H1 (cell line): ENCODE measurements around the gene AURKAIP1. TPM values are rescaled to one million over a fixed set of nuclear protein-coding genes. Genes with fewer than 3 reads are reported as not detected.

Source experiments
- CTCF ChIA-PET: fragments of 300-600 bp; sonication (Branson Sonifier 250); formaldehyde crosslinking; loops from one replicate; lab custom pipeline; 2021; ENCODE audit not compliant: partially characterized antibody; lab: Charles Lee
- POLR2A ChIA-PET: fragments of 300-600 bp; sonication (Branson Sonifier 250); formaldehyde crosslinking; loops from one replicate; lab custom pipeline; 2021; ENCODE audit warnings: inconsistent platforms; ENCODE audit not compliant: partially characterized antibody; lab: Charles Lee
- DNase-seq, 2 experiments: peaks; one replicate each; pipeline versions ENCODE4 v3.0.0 to v3.0.0-alpha.2; 2010 to 2022; ENCODE audit warnings: low spot score in 2 of 2, low read depth in 1 of 2, mixed read lengths in 1 of 2
- FAIRE-seq: peaks from 2 replicates; lab custom pipeline; 2011; peaks lifted over from hg19 to GRCh38; lab: Jason Lieb, UNC
- H2AFZ ChIP-seq: 2 replicates; pipeline ENCODE4 v1.8.1; 2012; ENCODE audit warnings: low read length, inconsistent platforms
- H2AK5ac ChIP-seq: 2 replicates; pipeline ENCODE4 v1.6.1; 2013; ENCODE audit warnings: low read depth, low read length
- H2BK120ac ChIP-seq: replicated peaks from 2 replicates; pipeline ENCODE3; 2013; ENCODE audit warnings: low read depth, low read length, inconsistent platforms
- H2BK12ac ChIP-seq: 2 replicates; pipeline ENCODE4 v1.6.1; 2013; ENCODE audit warnings: low read depth, low read length
- H2BK15ac ChIP-seq: 2 replicates; pipeline ENCODE4 v1.6.1; 2013; ENCODE audit warnings: low read length
- H2BK20ac ChIP-seq: 2 replicates; pipeline ENCODE4 v1.6.1; 2013; ENCODE audit warnings: low read length
- H2BK5ac ChIP-seq: 2 replicates; pipeline ENCODE4 v1.6.1; 2013; ENCODE audit warnings: low read depth, low read length
- H3K14ac ChIP-seq: 2 replicates; pipeline ENCODE4 v1.6.1; 2013; ENCODE audit warnings: inconsistent platforms; ENCODE audit not compliant: insufficient read length
- H3K18ac ChIP-seq: 2 replicates; pipeline ENCODE4 v1.6.1; 2013; ENCODE audit warnings: low read length; ENCODE audit errors: extremely low read depth
- H3K23ac ChIP-seq: 2 replicates; pipeline ENCODE4 v1.6.1; 2013; ENCODE audit warnings: inconsistent platforms; ENCODE audit not compliant: insufficient read length
- H3K23me2 ChIP-seq: 2 replicates; pipeline ENCODE4 v1.6.1; 2013; ENCODE audit warnings: low read depth, low read length
- H3K27ac ChIP-seq: 2 replicates; pipeline ENCODE4 v1.6.1; 2011; ENCODE audit warnings: low read depth, low read length, inconsistent platforms
- H3K27me3 ChIP-seq, 4 experiments: replicated peaks in 1 of 4; 1 replicate in 1 of 4; 2 replicates in 3 of 4; pipeline versions ENCODE4 v1.6.1 to v1.8.1; 2011 to 2013; ENCODE audit warnings: low read length in 3 of 4, mild to moderate bottlenecking in 3 of 4, inconsistent platforms in 2 of 4, mixed read lengths in 2 of 4, moderate library complexity in 1 of 4; ENCODE audit not compliant: control insufficient read depth in 3 of 4, insufficient read depth in 3 of 4; ENCODE audit errors: extremely low read depth in 1 of 4
- H3K36me3 ChIP-seq, 4 experiments: 2 replicates each; pipeline versions ENCODE4 v1.6.1 to v1.8.1; 2011 to 2013; ENCODE audit warnings: mild to moderate bottlenecking in 4 of 4, low read length in 3 of 4, moderate library complexity in 2 of 4, control low read depth in 1 of 4, inconsistent platforms in 1 of 4; ENCODE audit not compliant: insufficient read depth in 4 of 4, control insufficient read depth in 2 of 4
- H3K4ac ChIP-seq: replicated peaks from 2 replicates; pipeline ENCODE3; 2013; ENCODE audit warnings: low read length, low read depth, mixed read lengths, inconsistent platforms; ENCODE audit not compliant: insufficient read length
- H3K4me1 ChIP-seq, 4 experiments: replicated peaks in 1 of 4; 1 replicate in 1 of 4; 2 replicates in 3 of 4; pipeline versions ENCODE4 v1.6.1 to v1.8.1; 2011 to 2013; ENCODE audit warnings: low read length in 3 of 4, inconsistent platforms in 2 of 4, mixed read lengths in 1 of 4; ENCODE audit not compliant: insufficient read depth in 4 of 4, control insufficient read depth in 3 of 4
- H3K4me2 ChIP-seq, 2 experiments: 2 replicates each; pipeline versions ENCODE4 v1.6.1 to v1.8.1; 2011 to 2013; ENCODE audit warnings: low read depth in 2 of 2, low read length in 2 of 2, control low read depth in 1 of 2, inconsistent platforms in 1 of 2, mild to moderate bottlenecking in 1 of 2; ENCODE audit not compliant: insufficient read depth in 1 of 2
- H3K4me3 ChIP-seq, 4 experiments: fragments of 200-600, 300-600 bp in 1 of 4; sonication (generic), shearing (Covaris generic), sonication (Bioruptor Twin) in 1 of 4; 2 replicates each; pipeline versions ENCODE4 v1.5.1 to v1.8.1; 2011 to 2016; ENCODE audit warnings: low read length in 4 of 4, low read depth in 3 of 4, control low read depth in 2 of 4, inconsistent platforms in 2 of 4, mild to moderate bottlenecking in 2 of 4, mixed read lengths in 1 of 4, moderate library complexity in 1 of 4; ENCODE audit not compliant: insufficient read depth in 2 of 4; ENCODE audit errors: extremely low read depth in 1 of 4
- H3K56ac ChIP-seq: replicated peaks from 2 replicates; pipeline ENCODE3; 2013; ENCODE audit warnings: low read depth, mild to moderate bottlenecking, mixed read lengths, low read length, inconsistent platforms; ENCODE audit not compliant: insufficient read length
- H3K79me1 ChIP-seq: 2 replicates; pipeline ENCODE4 v1.6.1; 2013; ENCODE audit warnings: low read depth, low read length, control low read depth
- H3K79me2 ChIP-seq, 2 experiments: 2 replicates each; pipeline versions ENCODE4 v1.6.1 to v1.8.1; 2012 to 2013; ENCODE audit warnings: low read length in 2 of 2, mild to moderate bottlenecking in 2 of 2, inconsistent platforms in 1 of 2; ENCODE audit not compliant: insufficient read depth in 2 of 2, control insufficient read depth in 1 of 2
- H3K9ac ChIP-seq, 4 experiments: replicated peaks in 1 of 4; 1 replicate in 1 of 4; 2 replicates in 3 of 4; pipeline versions ENCODE4 v1.6.1 to v1.8.1; 2011 to 2013; ENCODE audit warnings: low read depth in 3 of 4, low read length in 3 of 4, control low read depth in 2 of 4, mild to moderate bottlenecking in 2 of 4, moderate library complexity in 2 of 4, inconsistent platforms in 1 of 4; ENCODE audit errors: extremely low read depth in 1 of 4
- H3K9me3 ChIP-seq, 2 experiments: 2 replicates each; pipeline versions ENCODE4 v1.6.1 to v1.8.1; 2012 to 2013; ENCODE audit warnings: mild to moderate bottlenecking in 2 of 2, moderate library complexity in 2 of 2, control low read depth in 1 of 2, inconsistent platforms in 1 of 2, low read depth in 1 of 2, low read length in 1 of 2, mixed read lengths in 1 of 2; ENCODE audit not compliant: insufficient read depth in 2 of 2
- H4K20me1 ChIP-seq, 2 experiments: replicated peaks in 1 of 2; 2 replicates each; pipeline versions ENCODE3 to v1.8.1; 2011 to 2013; ENCODE audit warnings: inconsistent platforms in 2 of 2, low read length in 2 of 2, mild to moderate bottlenecking in 1 of 2; ENCODE audit not compliant: insufficient read depth in 2 of 2, control insufficient read depth in 1 of 2
- H4K5ac ChIP-seq: 2 replicates; pipeline ENCODE4 v1.6.1; 2013; ENCODE audit warnings: low read length, low read depth, mixed read lengths, inconsistent platforms; ENCODE audit not compliant: insufficient read length
- H4K8ac ChIP-seq: 2 replicates; pipeline ENCODE4 v1.8.0; 2013; ENCODE audit warnings: mild to moderate bottlenecking, moderate library complexity, low read length, inconsistent platforms; ENCODE audit not compliant: insufficient read depth; ENCODE audit errors: extremely low read depth
- H4K91ac ChIP-seq: replicated peaks from 2 replicates; pipeline ENCODE3; 2013; ENCODE audit warnings: low read length, mixed read lengths, inconsistent platforms; ENCODE audit not compliant: insufficient read length
- BCL11A ChIP-seq, 2 experiments: IDR thresholded peaks; one replicate each; pipeline ENCODE4 v1.6.1; 2011; ENCODE audit warnings: low read depth in 2 of 2, low read length in 2 of 2, mild to moderate bottlenecking in 2 of 2
- CTBP2 ChIP-seq: IDR thresholded peaks from 2 replicates; pipeline ENCODE4 v1.7.0; 2011; ENCODE audit warnings: borderline replicate concordance, mild to moderate bottlenecking, moderate library complexity, mixed read lengths, low read length; ENCODE audit not compliant: insufficient read depth, insufficient read length
- KDM4A ChIP-seq: IDR thresholded peaks from one replicate; pipeline ENCODE4 v1.7.1; 2012; ENCODE audit warnings: low read depth, mild to moderate bottlenecking, moderate library complexity, low read length, inconsistent platforms; ENCODE audit not compliant: severe bottlenecking
- PHF8 ChIP-seq: fragments of 200-600 bp; sonication (generic); conservative IDR thresholded peaks from 2 replicates; pipeline ENCODE4 v1.7.1; 2012; ENCODE audit warnings: low read depth, mild to moderate bottlenecking, inconsistent platforms, low read length, moderate library complexity
- POLR2A ChIP-seq, 2 experiments: IDR thresholded peaks; 1 replicate in 1 of 2; 2 replicates in 1 of 2; pipeline ENCODE4 v1.6.1; 2011; ENCODE audit warnings: low read depth in 2 of 2, low read length in 2 of 2, mild to moderate bottlenecking in 2 of 2; ENCODE audit errors: control extremely low read depth in 1 of 2
- SIRT6 ChIP-seq: IDR thresholded peaks from one replicate; pipeline ENCODE4 v1.7.1; 2012; ENCODE audit warnings: low read length, inconsistent platforms
- SP2 ChIP-seq: IDR thresholded peaks from 2 replicates; pipeline ENCODE4 v1.6.1; 2012; ENCODE audit warnings: mild to moderate bottlenecking, low read length, inconsistent platforms
- WGBS, 2 experiments: shearing (Covaris generic) in 1 of 2; methylation state at CpG; one replicate each; pipeline versions ENCODE4 v1.1.6 to v1.1.7; 2013 to 2015; ENCODE audit warnings: low lambda C conversion rate in 2 of 2, mixed read lengths in 2 of 2, inconsistent platforms in 1 of 2, low coverage in 1 of 2, missing lambda C conversion rate in 1 of 2; ENCODE audit not compliant: insufficient replicate concordance in 2 of 2, insufficient coverage in 1 of 2, insufficient read length in 1 of 2; ENCODE audit errors: extremely low coverage in 1 of 2, missing lambda C conversion rate in 1 of 2; 5-methylcytosine and 5-hydroxymethylcytosine counted together
- polyA plus RNA-seq, 7 experiments: library from polyadenylated mRNA; depleted of rRNA in 3 of 7; stranded (reverse) in 5 of 7; unstranded in 2 of 7; fragments of >200 nt in 5 of 7; fragments of 200-250 nt in 2 of 7; gene quantifications; 1 replicate in 5 of 7; 2 replicates in 1 of 7; 4 replicates in 1 of 7; pipeline versions ENCODE4 v1.2.1 to v1.2.3, GENCODE V29; 2011 to 2013; ENCODE audit warnings: missing spikeins in 2 of 7, mixed read lengths in 2 of 7
- total RNA-seq: library from RNA; stranded (reverse); fragmentation: NEBNext Ultra II Directional; extraction: Animal tissue kit (Norgen Biotek cat#: 25700); gene quantifications from 2 replicates; pipeline ENCODE4 v1.2.1, GENCODE V29; 2021
- TF ChIP-seq, protein P1 (sequence below): IDR thresholded peaks from 2 replicates; pipeline ENCODE4 v1.6.1; 2012; ENCODE audit warnings: low read length, inconsistent platforms
- TF ChIP-seq, protein P2 (sequence below): IDR thresholded peaks from 2 replicates; pipeline ENCODE4 v1.6.1; 2012; ENCODE audit warnings: inconsistent platforms

AURKAIP1 gene
- total and polyA plus RNA-seq, 2 of the 8 experiments (the other 6 are each of a cell fraction or from before 2014, with no cell fraction given), result 87.8 to 194 TPM

DNA sequence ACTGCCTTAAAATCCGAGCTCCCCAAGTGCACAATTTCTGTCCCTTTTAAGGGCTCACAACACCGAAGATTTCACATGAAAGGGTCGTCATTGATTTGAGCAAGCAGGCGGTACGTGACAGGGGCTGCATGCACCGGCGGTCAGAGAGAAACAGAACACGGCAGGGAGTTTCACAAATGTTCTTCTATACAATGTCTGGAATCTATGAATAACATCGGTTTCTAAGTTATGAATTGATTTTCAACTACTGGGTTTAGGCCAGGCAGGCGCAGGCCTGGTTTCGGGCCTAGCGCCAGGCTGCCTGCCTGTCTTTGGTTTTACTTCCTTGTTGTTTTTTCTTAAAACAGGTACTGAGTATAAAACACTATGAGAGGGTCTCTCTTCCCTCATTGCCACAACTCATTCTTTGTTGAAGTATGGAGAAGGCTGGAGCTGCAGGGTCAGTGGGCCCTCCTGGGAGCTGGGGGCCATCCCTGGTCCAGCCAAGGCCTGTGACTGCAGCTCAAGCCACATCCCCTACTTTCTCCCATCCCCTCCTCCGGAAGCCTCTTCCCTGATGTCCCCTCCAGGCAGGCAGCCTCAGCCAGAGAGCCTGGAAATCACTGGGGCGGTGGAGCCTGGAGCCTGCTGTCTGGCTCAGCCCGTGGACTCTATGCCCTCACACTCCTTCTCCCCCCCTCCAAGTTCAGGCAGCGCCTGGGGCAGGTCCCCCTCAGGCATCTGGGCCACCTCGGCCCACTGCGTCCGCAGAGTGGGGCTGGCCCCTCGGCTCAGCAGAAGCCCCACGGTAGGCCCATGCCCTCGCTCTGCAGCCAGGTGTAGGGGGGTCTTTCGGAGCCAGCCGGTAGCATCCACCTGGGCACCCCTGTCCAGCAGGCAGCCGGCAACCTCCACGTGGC, 43.7 kb upstream of the AURKAIP1 start:
- Histone ChIP-seq H3K79me1 (no peaks in the 10 kb centered on the region), H3K27ac (no peak overlapping the region), H3K79me2 (no peaks in the 10 kb centered on the region), H2BK15ac (peak overlapping the region; percentile 100; the same call in 1 of the 2 replicates), H3K4me2 (0 out of 4 replicates have a peak overlapping the region, but pooled peaks have one; percentile 44 to 65), H3K18ac (no peak overlapping the region; the same call in 1 of the 2 replicates), H2BK5ac (peak overlapping the region; percentile 71; the same call in 1 of the 2 replicates), H2AK5ac (peak overlapping the region; percentile 92; the same call in 1 of the 2 replicates), H3K9ac (no peak overlapping the region), H3K23me2 (peaks cover 6% of the 10 kb centered on the region; the same call in 1 of the 2 replicates), H3K36me3 (no peaks in the 10 kb centered on the region), H2BK12ac (peak overlapping the region; percentile 90; the same call in 1 of the 2 replicates), H3K4ac (peak overlapping the region; percentile 38), H3K23ac (no peak overlapping the region), H3K56ac (no peak overlapping the region), H4K8ac (peak overlapping the region; percentile 14), H4K20me1 (no peaks in the 10 kb centered on the region), H4K91ac (peak overlapping the region; percentile 89), H2BK120ac (peak overlapping the region; percentile 43), H3K14ac (no peak overlapping the region), H4K5ac (peak overlapping the region; percentile 57), H3K27me3 (no peaks in the 10 kb centered on the region; a peak in 2 of 7 replicates), H3K4me3 (no peak overlapping the region), H3K9me3 (no peaks in the 10 kb centered on the region), H2BK20ac (no peak overlapping the region), H3K4me1 (peaks cover 0 to 29% (median 23%) of the 10 kb centered on the region in 4 experiments; a peak in 6 of 7 replicates), H2AFZ (no peak overlapping the region)
- ChIA-PET CTCF (interaction anchor here (0.9 to 1.6 kb wide), 5 partner anchors 10 to 20 kb away, joined by 3 to 5 read pairs (median 3); no protein-coding TSS in a partner anchor), POLR2A (interaction anchor here (0.7 to 1.7 kb wide), 9 partner anchors 8 to 84 kb away, joined by 3 to 6 read pairs (median 3); partner anchors contain the start of gene VWA1)
- TF ChIP-seq, protein P1, sequence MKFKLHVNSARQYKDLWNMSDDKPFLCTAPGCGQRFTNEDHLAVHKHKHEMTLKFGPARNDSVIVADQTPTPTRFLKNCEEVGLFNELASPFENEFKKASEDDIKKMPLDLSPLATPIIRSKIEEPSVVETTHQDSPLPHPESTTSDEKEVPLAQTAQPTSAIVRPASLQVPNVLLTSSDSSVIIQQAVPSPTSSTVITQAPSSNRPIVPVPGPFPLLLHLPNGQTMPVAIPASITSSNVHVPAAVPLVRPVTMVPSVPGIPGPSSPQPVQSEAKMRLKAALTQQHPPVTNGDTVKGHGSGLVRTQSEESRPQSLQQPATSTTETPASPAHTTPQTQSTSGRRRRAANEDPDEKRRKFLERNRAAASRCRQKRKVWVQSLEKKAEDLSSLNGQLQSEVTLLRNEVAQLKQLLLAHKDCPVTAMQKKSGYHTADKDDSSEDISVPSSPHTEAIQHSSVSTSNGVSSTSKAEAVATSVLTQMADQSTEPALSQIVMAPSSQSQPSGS, result no peak
- TF ChIP-seq CTBP2 (no peak), SIRT6 (no peak), BCL11A (IDR thresholded peaks at IDR 0.05; ENCODE audit: low read depth in 2 of 2, low read length in 2 of 2) (no peak), PHF8 (no peak), POLR2A (IDR thresholded peaks at IDR 0.05; ENCODE audit: control extremely low read depth in 1 of 2, low read depth in 2 of 2, low read length in 2 of 2) (no peak), KDM4A (no peak), SP2 (no peak)
- TF ChIP-seq, protein P2, sequence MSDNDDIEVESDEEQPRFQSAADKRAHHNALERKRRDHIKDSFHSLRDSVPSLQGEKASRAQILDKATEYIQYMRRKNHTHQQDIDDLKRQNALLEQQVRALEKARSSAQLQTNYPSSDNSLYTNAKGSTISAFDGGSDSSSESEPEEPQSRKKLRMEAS, result no peak
- DNase-seq (no peak), FAIRE-seq (no peak)
- WGBS, 2 experiments, result 95% methylated on average over 20 of the region's 26 CpGs; no CpG with 5 or more reads in 1 of the 2 experiments
